ENCODE results near the gene KLF1.

DNA sequence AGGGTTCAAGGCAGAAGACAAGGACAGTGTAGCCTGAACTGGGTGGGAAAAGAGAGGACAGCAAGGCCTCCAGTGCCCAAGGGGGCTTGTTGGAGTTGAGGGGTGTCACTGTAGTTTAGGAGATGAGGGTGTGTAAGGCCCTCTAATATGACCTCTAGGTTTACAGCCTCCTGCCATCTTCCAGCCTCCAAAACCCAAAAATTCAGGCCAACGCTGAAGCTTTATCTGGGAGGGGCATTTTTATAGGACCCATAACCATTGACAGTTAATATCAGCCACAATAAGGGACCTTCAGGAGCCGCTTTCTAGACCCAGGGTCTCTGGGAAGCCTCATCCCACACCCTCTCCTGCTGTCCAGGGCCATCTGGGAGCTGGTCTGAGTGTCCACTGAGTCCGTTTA lies 2.8 kb downstream of the KLF1 start:
- TF ChIP-seq POLR2A (IDR thresholded peaks at IDR 0.05; ENCODE audit: low read length) (no peak), GATA1 (IDR thresholded peaks at IDR 0.05; ENCODE audit: low read depth, low read length) (no peak)
